ENCODE results near the gene BNIP3. TPM values are rescaled to one million over a fixed set of nuclear protein-coding genes. Genes with fewer than 3 reads are reported as not detected.

The BNIP3 gene
- total RNA-seq, 4 donors from 2014 or later: 81.2 to 162 (median 135) TPM

- no peak for TF ChIP-seq EP300 (IDR thresholded peaks at IDR 0.05)
- no peak for TF ChIP-seq POLR2AphosphoS5 (IDR thresholded peaks at IDR 0.05)
- no peak for TF ChIP-seq CTCF (IDR thresholded peaks at IDR 0.05)
- no peak for TF ChIP-seq POLR2A (IDR thresholded peaks at IDR 0.05)
- H3K4me3 ChIP-seq: peak overlapping the region; percentile 82
- 9% methylated on average over 27 of the region's 31 CpGs for WGBS
Observed at GRCh38 chr10:131980761-131981428, 828 bp downstream of the BNIP3 start.

GRCh38 chr10:131980321-131980720 is 1.4 kb downstream of the BNIP3 start:
- WGBS: 84% methylated on average over 8 of the region's 8 CpGs
- TF ChIP-seq CTCF (IDR thresholded peaks at IDR 0.05) (no peak), POLR2AphosphoS5 (IDR thresholded peaks at IDR 0.05) (no peak), EP300 (IDR thresholded peaks at IDR 0.05) (no peak), POLR2A (IDR thresholded peaks at IDR 0.05) (no peak)
- H3K9me3 ChIP-seq: no peaks in the 10 kb centered on the region
- DNase-seq (ENCODE audit: low spot score in 2 of 2): no peak
- no peaks in the 10 kb centered on the region for H3K27me3 ChIP-seq
- H3K36me3 ChIP-seq: no peaks in the 10 kb centered on the region
- peak overlapping the region; percentile 82 for H3K4me3 ChIP-seq
- H3K27ac ChIP-seq: no peak overlapping the region
- peaks cover 30% of the 10 kb centered on the region for H3K4me1 ChIP-seq

More at GRCh38 chr10:131980761-131981428, 828 bp downstream of the BNIP3 start:
- Histone ChIP-seq H3K4me1 (peaks cover 30% of the 10 kb centered on the region), H3K27ac (peak overlapping the region; percentile 50), H3K9me3 (no peaks in the 10 kb centered on the region), H3K27me3 (no peaks in the 10 kb centered on the region), H3K36me3 (no peaks in the 10 kb centered on the region)
- no peak for DNase-seq (ENCODE audit: low spot score in 2 of 2)

GRCh38 chr10:131979821-131980270 is 1.9 kb downstream of the BNIP3 start:
- Histone ChIP-seq H3K4me1 (peaks cover 30% of the 10 kb centered on the region), H3K4me3 (peak overlapping the region; percentile 82), H3K27ac (no peak overlapping the region), H3K36me3 (no peaks in the 10 kb centered on the region), H3K9me3 (no peaks in the 10 kb centered on the region), H3K27me3 (no peaks in the 10 kb centered on the region)
- 22% methylated on average over 30 of the region's 30 CpGs for WGBS
- peak in 1 of 2 donors; percentile 78 for DNase-seq (ENCODE audit: low spot score in 2 of 2)
- TF ChIP-seq POLR2A (IDR thresholded peaks at IDR 0.05) (no peak), CTCF (IDR thresholded peaks at IDR 0.05) (no peak), POLR2AphosphoS5 (IDR thresholded peaks at IDR 0.05) (no peak), EP300 (IDR thresholded peaks at IDR 0.05) (no peak)

DNA sequence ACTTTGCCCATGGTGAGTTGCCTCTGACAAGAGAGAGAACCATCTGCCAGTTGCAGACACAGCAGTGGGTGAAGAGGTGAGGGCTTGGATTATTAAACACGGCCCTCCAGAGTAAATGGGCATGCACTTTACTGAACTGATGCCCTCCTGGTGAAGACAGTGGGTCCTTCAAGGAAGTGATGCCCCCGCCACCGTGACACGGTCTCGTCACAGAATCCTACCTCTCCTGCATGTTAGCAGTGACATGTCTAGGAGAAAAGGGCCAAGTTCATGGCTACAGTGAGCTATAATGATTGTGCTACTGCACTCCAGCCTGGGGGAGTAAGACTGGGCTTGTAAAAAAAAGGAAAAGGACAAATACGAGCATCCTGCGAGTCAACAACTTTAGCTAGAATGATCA is 2.4 kb downstream of the BNIP3 start:
- 65% methylated on average over 7 of the region's 7 CpGs for WGBS
- no peak for TF ChIP-seq POLR2A (IDR thresholded peaks at IDR 0.05)
- TF ChIP-seq POLR2AphosphoS5 (IDR thresholded peaks at IDR 0.05): no peak
- TF ChIP-seq CTCF (IDR thresholded peaks at IDR 0.05): no peak
- no peak for TF ChIP-seq EP300 (IDR thresholded peaks at IDR 0.05)
- no peak for DNase-seq (ENCODE audit: low spot score in 2 of 2)
- H3K27me3 ChIP-seq: no peaks in the 10 kb centered on the region
- H3K36me3 ChIP-seq: no peaks in the 10 kb centered on the region
- no peak overlapping the region for H3K27ac ChIP-seq
- H3K4me3 ChIP-seq: peak overlapping the region; percentile 82
- H3K9me3 ChIP-seq: no peaks in the 10 kb centered on the region
- peaks cover 30% of the 10 kb centered on the region for H3K4me1 ChIP-seq

GRCh38 chr10:131978851-131979250 is 2.9 kb downstream of the BNIP3 start:
- Histone ChIP-seq H3K27ac (no peak overlapping the region), H3K4me1 (peaks cover 30% of the 10 kb centered on the region), H3K27me3 (no peaks in the 10 kb centered on the region), H3K36me3 (no peaks in the 10 kb centered on the region), H3K4me3 (no peak overlapping the region), H3K9me3 (no peaks in the 10 kb centered on the region)
- WGBS: 86% methylated on average over 6 of the region's 6 CpGs
- DNase-seq (ENCODE audit: low spot score in 2 of 2): peak in 1 of 2 donors; percentile 72
- no peak for TF ChIP-seq POLR2A (IDR thresholded peaks at IDR 0.05)
- no peak for TF ChIP-seq EP300 (IDR thresholded peaks at IDR 0.05)
- TF ChIP-seq CTCF (IDR thresholded peaks at IDR 0.05): no peak
- no peak for TF ChIP-seq POLR2AphosphoS5 (IDR thresholded peaks at IDR 0.05)

All from suprapubic skin (tissue), 4 donors.